H1 (cell line): ENCODE results near the gene PTPRT.

Source experiments
- ATF2 ChIP-seq: IDR thresholded peaks from 2 replicates; pipeline ENCODE4 v1.6.1; 2012; ENCODE audit warnings: low read length, inconsistent platforms
- EGR1 ChIP-seq: IDR thresholded peaks from 2 replicates; pipeline ENCODE4 v1.6.1; 2011; ENCODE audit warnings: low read depth, low read length, borderline replicate concordance
- EP300 ChIP-seq, 2 experiments: IDR thresholded peaks; 1 replicate in 1 of 2; 2 replicates in 1 of 2; pipeline ENCODE4 v1.6.1; 2011 to 2012; ENCODE audit warnings: low read depth in 2 of 2, low read length in 2 of 2, mild to moderate bottlenecking in 2 of 2, borderline replicate concordance in 1 of 2, inconsistent platforms in 1 of 2, moderate library complexity in 1 of 2
- EZH2 ChIP-seq: fragments of 200-600 bp; sonication (generic); IDR thresholded peaks from 2 replicates; pipeline ENCODE4 v1.7.1; 2012; ENCODE audit warnings: low read depth, mild to moderate bottlenecking, moderate library complexity, low read length, inconsistent platforms; ENCODE audit not compliant: severe bottlenecking
- POLR2A ChIP-seq, 2 experiments: IDR thresholded peaks; 1 replicate in 1 of 2; 2 replicates in 1 of 2; pipeline ENCODE4 v1.6.1; 2011; ENCODE audit warnings: low read depth in 2 of 2, low read length in 2 of 2, mild to moderate bottlenecking in 2 of 2; ENCODE audit errors: control extremely low read depth in 1 of 2
- POLR2AphosphoS5 ChIP-seq: IDR thresholded peaks from 2 replicates; pipeline ENCODE4 v1.6.1; 2011; ENCODE audit warnings: low read depth, low read length
- RFX5 ChIP-seq: IDR thresholded peaks from 2 replicates; pipeline ENCODE4 v1.6.1; 2011; ENCODE audit warnings: low read depth, low read length, improper control_type of control experiment, borderline replicate concordance
- RNF2 ChIP-seq: fragments of 200-900, 300-1000 bp; sonication (generic); IDR thresholded peaks from 2 replicates; pipeline ENCODE4 v1.7.1; 2016; ENCODE audit warnings: borderline replicate concordance, low read depth, mild to moderate bottlenecking, antibody characterized with exemption, low read length; ENCODE audit not compliant: poor library complexity, severe bottlenecking; ENCODE audit errors: missing control alignments
- SIX5 ChIP-seq: IDR thresholded peaks from 2 replicates; pipeline ENCODE4 v1.6.1; 2011; ENCODE audit warnings: mild to moderate bottlenecking, low read depth, low read length
- SP2 ChIP-seq: IDR thresholded peaks from 2 replicates; pipeline ENCODE4 v1.6.1; 2012; ENCODE audit warnings: mild to moderate bottlenecking, low read length, inconsistent platforms
- TAF1 ChIP-seq: IDR thresholded peaks from 2 replicates; pipeline ENCODE4 v1.6.1; 2011; ENCODE audit warnings: mild to moderate bottlenecking, low read depth, low read length
- TF ChIP-seq, protein P1 (sequence below), 3 experiments: IDR thresholded peaks; 1 replicate in 2 of 3; 2 replicates in 1 of 3; pipeline versions ENCODE4 v1.5.1 to v1.6.1; 2011; ENCODE audit warnings: low read length in 3 of 3, mild to moderate bottlenecking in 3 of 3, inconsistent platforms in 2 of 3, low read depth in 1 of 3, moderate library complexity in 1 of 3; ENCODE audit not compliant: insufficient read depth in 1 of 3; ENCODE audit errors: control extremely low read depth in 1 of 3
- TF ChIP-seq, protein P2 (sequence below): IDR thresholded peaks from 2 replicates; pipeline ENCODE4 v1.6.1; 2012; ENCODE audit warnings: inconsistent platforms

DNA sequence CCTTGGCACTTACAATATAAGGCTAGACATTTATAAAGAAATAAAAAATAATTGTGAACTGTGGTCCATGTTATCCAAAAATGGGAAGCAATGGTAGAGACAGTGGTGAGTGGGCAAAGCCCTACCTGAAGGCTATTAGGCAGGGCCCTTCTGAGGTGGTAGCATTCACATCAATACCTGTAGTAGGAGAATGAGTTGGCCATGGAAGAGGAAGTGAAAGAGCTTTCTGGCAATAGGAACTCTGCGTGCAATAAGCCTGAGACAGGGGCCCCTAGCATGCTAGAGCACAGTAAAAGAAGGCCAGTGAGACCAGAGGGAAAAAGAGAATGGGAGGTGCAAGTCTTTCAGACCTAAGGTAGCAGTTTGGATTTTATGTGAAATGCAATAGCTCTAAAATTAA, 754.5 kb downstream of the PTPRT start:
- TF ChIP-seq EZH2 (no peak), SIX5 (no peak), EP300 (IDR thresholded peaks at IDR 0.05; ENCODE audit: borderline replicate concordance in 1 of 2, low read depth in 2 of 2, low read length in 2 of 2) (no peak), TAF1 (no peak), EGR1 (no peak), POLR2AphosphoS5 (no peak), RFX5 (no peak), ATF2 (no peak), SP2 (no peak), POLR2A (IDR thresholded peaks at IDR 0.05; ENCODE audit: control extremely low read depth in 1 of 2, low read depth in 2 of 2, low read length in 2 of 2) (no peak), RNF2 (no peak)
- TF ChIP-seq, protein P1, sequence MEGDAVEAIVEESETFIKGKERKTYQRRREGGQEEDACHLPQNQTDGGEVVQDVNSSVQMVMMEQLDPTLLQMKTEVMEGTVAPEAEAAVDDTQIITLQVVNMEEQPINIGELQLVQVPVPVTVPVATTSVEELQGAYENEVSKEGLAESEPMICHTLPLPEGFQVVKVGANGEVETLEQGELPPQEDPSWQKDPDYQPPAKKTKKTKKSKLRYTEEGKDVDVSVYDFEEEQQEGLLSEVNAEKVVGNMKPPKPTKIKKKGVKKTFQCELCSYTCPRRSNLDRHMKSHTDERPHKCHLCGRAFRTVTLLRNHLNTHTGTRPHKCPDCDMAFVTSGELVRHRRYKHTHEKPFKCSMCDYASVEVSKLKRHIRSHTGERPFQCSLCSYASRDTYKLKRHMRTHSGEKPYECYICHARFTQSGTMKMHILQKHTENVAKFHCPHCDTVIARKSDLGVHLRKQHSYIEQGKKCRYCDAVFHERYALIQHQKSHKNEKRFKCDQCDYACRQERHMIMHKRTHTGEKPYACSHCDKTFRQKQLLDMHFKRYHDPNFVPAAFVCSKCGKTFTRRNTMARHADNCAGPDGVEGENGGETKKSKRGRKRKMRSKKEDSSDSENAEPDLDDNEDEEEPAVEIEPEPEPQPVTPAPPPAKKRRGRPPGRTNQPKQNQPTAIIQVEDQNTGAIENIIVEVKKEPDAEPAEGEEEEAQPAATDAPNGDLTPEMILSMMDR (IDR thresholded peaks at IDR 0.05; ENCODE audit: control extremely low read depth in 1 of 3, insufficient read depth in 1 of 3, low read depth in 1 of 3, low read length in 3 of 3) = no peak
- TF ChIP-seq, protein P2, sequence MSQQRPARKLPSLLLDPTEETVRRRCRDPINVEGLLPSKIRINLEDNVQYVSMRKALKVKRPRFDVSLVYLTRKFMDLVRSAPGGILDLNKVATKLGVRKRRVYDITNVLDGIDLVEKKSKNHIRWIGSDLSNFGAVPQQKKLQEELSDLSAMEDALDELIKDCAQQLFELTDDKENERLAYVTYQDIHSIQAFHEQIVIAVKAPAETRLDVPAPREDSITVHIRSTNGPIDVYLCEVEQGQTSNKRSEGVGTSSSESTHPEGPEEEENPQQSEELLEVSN = no peak
